ENCODE data around the gene MAP4K5. TPM values are rescaled to one million over a fixed set of nuclear protein-coding genes. Genes with fewer than 3 reads are reported as not detected.

Gene MAP4K5
- total and polyA plus RNA-seq, 2 of the 4 experiments (the other 2 are of a cell fraction), result 33.1 to 46.1 TPM

DNA sequence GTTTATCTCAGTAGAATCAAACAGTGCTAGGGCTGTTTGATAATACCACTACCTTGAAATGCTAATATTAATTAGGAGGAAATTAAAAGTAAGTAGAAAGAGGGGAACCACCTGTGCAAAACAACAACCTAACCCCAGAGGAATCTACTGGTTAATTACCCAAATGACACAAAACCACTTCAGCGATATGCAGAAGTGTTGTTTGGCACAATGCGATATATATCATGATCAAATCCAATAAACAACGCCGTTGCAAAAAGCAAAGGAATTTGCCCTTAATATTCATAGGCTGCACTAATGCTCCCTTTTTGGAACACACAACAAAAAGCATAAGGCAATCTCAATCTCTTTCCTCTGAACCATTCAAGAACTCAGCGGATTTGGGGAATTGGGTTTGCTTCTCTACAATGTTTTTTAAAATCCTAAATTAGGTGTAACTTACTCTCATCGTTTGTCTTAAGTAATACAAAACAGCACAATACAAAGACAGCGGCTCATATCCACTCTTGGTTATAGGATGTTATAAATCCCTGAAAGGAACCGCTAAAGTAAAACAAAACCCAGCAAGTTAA, 1.5 kb downstream of the MAP4K5 start:
- peak overlapping the region; percentile 87 for H3K23ac ChIP-seq (ENCODE audit: low read depth, low read length)
- no peak overlapping the region for H2AK9ac ChIP-seq (replicated peaks; ENCODE audit: low read depth, low read length, poor library complexity)
- H2AK5ac ChIP-seq (ENCODE audit: low read depth, low read length), result peak overlapping the region; percentile 61
- peaks cover 3% of the 10 kb centered on the region for H3K36me3 ChIP-seq (ENCODE audit: control insufficient read depth, insufficient read depth, low read length)
- peaks cover 3 to 36% of the 10 kb centered on the region in 2 experiments; a peak in 2 of 4 replicates for H3K79me1 ChIP-seq (ENCODE audit: low read depth in 1 of 2, low read length in 2 of 2)
- H3K27ac ChIP-seq (ENCODE audit: insufficient read depth, low read length), result peak overlapping the region; percentile 97
- POLR2A ChIA-PET (ENCODE audit: unreplicated experiment), result interaction anchor here (1.2 kb wide), 1 partner anchor 188 kb away, joined by 6 read pairs; no protein-coding TSS in a partner anchor
- H3K9ac ChIP-seq (ENCODE audit: low read depth, low read length), result peak overlapping the region; percentile 97
- H3K56ac ChIP-seq (ENCODE audit: extremely low read depth, insufficient read depth, low read length), result peak overlapping the region; percentile 92
- DNase-seq (no peak), ATAC-seq (ENCODE audit: low read depth) (no peak)
- WGBS, 2 experiments (ENCODE audit: extremely low coverage in 2 of 2, insufficient read length in 1 of 2), result no CpG with 5 or more reads among the region's 8 CpGs
- 0 out of 3 replicates have a peak overlapping the region, but pooled peaks have one; percentile 2 for H2BK15ac ChIP-seq (ENCODE audit: low read depth, low read length)
- H3K9me3 ChIP-seq (ENCODE audit: control insufficient read depth, insufficient read depth, low read length), result no peaks in the 10 kb centered on the region
- H3K14ac ChIP-seq (replicated peaks; ENCODE audit: low read depth, low read length), result peak overlapping the region; percentile 84
- H4K20me1 ChIP-seq (ENCODE audit: insufficient read depth, low read length), result peaks cover 42% of the 10 kb centered on the region
- H3K18ac ChIP-seq (ENCODE audit: low read depth, low read length), result peak overlapping the region; percentile 98
- peaks cover 16% of the 10 kb centered on the region for H3K4me1 ChIP-seq (ENCODE audit: control insufficient read depth, insufficient read depth, low read length)
- H4K91ac ChIP-seq (ENCODE audit: insufficient read depth, low read depth, low read length), result peak overlapping the region; percentile 81
- in situ Hi-C loops (cut with MboI; ENCODE audit: low sequenced_read_pairs), result no loop called here
- CTCF ChIA-PET, result no interaction called here
- no TSS peak for BruUV-seq (replicated peaks)
- peak overlapping the region; percentile 58 for H2BK120ac ChIP-seq (ENCODE audit: low read depth, low read length)
- H2BK20ac ChIP-seq (ENCODE audit: low read depth, low read length), result peak overlapping the region; percentile 8; the same call in 1 of the 2 replicates
- no peak overlapping the region for H2AFZ ChIP-seq (replicated peaks; ENCODE audit: low read length, poor library complexity)
- intact Hi-C loops (cut with micrococcal nuclease), result loop anchor here (5.0 to 10.0 kb wide), 3 partner anchors 134 to 414 kb away; partner anchors contain the start of genes CDKL1, SOS2 and VCPKMT
- H3K4ac ChIP-seq (ENCODE audit: low read depth, low read length), result peak overlapping the region; percentile 96; the same call in 1 of the 2 replicates
- peak overlapping the region; percentile 20 to 83; a peak in 3 of 4 replicates for H4K8ac ChIP-seq (ENCODE audit: low read depth in 2 of 2, low read length in 2 of 2)
- H4K5ac ChIP-seq (ENCODE audit: low read depth, low read length), result peak overlapping the region; percentile 85; the same call in 1 of the 2 replicates
- dilution Hi-C loops (cut with HindIII; ENCODE audit: low sequenced_read_pairs, unreplicated experiment), result no loop called here
- peak overlapping the region; percentile 95 for H3K4me3 ChIP-seq (ENCODE audit: insufficient read depth, low read depth, low read length)
- H3K9me1 ChIP-seq (ENCODE audit: insufficient read depth, low read length), result peaks cover 12% of the 10 kb centered on the region; the same call in 1 of the 2 replicates
- H3K4me2 ChIP-seq (ENCODE audit: low read depth, low read length), result peak overlapping the region; percentile 100
- H3K27me3 ChIP-seq (ENCODE audit: control insufficient read depth, insufficient read depth, low read length), result no peaks in the 10 kb centered on the region
- peak overlapping the region; percentile 100 for H2BK5ac ChIP-seq (ENCODE audit: low read depth, low read length, poor library complexity, severe bottlenecking)
- TF ChIP-seq CHD1 (IDR thresholded peaks at IDR 0.05; ENCODE audit: low read depth, low read length), result no peak
- no peak for TF ChIP-seq MAFK (IDR thresholded peaks at IDR 0.05; ENCODE audit: low read depth, low read length)
- no peak for TF ChIP-seq NFE2L2 (IDR thresholded peaks at IDR 0.05; ENCODE audit: low read depth, low read length)
- no peak for TF ChIP-seq RCOR1 (IDR thresholded peaks at IDR 0.05; ENCODE audit: insufficient replicate concordance, low read length)
- no peak for TF ChIP-seq CEBPB (IDR thresholded peaks at IDR 0.05; ENCODE audit: low read depth, low read length)
- no peak for TF ChIP-seq USF2 (IDR thresholded peaks at IDR 0.05; ENCODE audit: low read depth, low read length)
- TF ChIP-seq FOS (IDR thresholded peaks at IDR 0.05; ENCODE audit: low read depth, low read length), result no peak
- TF ChIP-seq, protein P1, sequence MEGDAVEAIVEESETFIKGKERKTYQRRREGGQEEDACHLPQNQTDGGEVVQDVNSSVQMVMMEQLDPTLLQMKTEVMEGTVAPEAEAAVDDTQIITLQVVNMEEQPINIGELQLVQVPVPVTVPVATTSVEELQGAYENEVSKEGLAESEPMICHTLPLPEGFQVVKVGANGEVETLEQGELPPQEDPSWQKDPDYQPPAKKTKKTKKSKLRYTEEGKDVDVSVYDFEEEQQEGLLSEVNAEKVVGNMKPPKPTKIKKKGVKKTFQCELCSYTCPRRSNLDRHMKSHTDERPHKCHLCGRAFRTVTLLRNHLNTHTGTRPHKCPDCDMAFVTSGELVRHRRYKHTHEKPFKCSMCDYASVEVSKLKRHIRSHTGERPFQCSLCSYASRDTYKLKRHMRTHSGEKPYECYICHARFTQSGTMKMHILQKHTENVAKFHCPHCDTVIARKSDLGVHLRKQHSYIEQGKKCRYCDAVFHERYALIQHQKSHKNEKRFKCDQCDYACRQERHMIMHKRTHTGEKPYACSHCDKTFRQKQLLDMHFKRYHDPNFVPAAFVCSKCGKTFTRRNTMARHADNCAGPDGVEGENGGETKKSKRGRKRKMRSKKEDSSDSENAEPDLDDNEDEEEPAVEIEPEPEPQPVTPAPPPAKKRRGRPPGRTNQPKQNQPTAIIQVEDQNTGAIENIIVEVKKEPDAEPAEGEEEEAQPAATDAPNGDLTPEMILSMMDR (conservative IDR thresholded peaks at IDR 0.05; ENCODE audit: low read depth, low read length), result no peak
- TF ChIP-seq SMC3 (IDR thresholded peaks at IDR 0.05; ENCODE audit: low read depth, low read length), result no peak
- no peak for TF ChIP-seq RFX5 (IDR thresholded peaks at IDR 0.05; ENCODE audit: low read depth, low read length)
- TF ChIP-seq MXI1 (IDR thresholded peaks at IDR 0.05; ENCODE audit: borderline replicate concordance, low read depth, low read length), result no peak
- no peak for TF ChIP-seq BHLHE40 (IDR thresholded peaks at IDR 0.05; ENCODE audit: low read depth, low read length)
- no peak for TF ChIP-seq MAZ (IDR thresholded peaks at IDR 0.05; ENCODE audit: borderline replicate concordance, low read depth, low read length)
- TF ChIP-seq RAD21 (IDR thresholded peaks at IDR 0.05; ENCODE audit: low read length), result no peak
- TF ChIP-seq, protein P2, sequence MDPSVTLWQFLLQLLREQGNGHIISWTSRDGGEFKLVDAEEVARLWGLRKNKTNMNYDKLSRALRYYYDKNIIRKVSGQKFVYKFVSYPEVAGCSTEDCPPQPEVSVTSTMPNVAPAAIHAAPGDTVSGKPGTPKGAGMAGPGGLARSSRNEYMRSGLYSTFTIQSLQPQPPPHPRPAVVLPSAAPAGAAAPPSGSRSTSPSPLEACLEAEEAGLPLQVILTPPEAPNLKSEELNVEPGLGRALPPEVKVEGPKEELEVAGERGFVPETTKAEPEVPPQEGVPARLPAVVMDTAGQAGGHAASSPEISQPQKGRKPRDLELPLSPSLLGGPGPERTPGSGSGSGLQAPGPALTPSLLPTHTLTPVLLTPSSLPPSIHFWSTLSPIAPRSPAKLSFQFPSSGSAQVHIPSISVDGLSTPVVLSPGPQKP (IDR thresholded peaks at IDR 0.05; ENCODE audit: borderline replicate concordance, low read depth, low read length), result no peak

All from IMR-90 (cell line).